ENCODE results near the gene CREB5.

CREB5 gene

GRCh38 chr7:28459306-28459705 is 47.0 kb downstream of the CREB5 start:
- H3K9ac ChIP-seq (ENCODE audit: low read length), result no peak overlapping the region
- no peaks in the 10 kb centered on the region for H3K27me3 ChIP-seq (ENCODE audit: control insufficient read depth, insufficient read depth, low read length)
- no peak overlapping the region for H3K4me3 ChIP-seq (ENCODE audit: low read depth, low read length)
- H3K36me3 ChIP-seq (ENCODE audit: control insufficient read depth, insufficient read depth, low read length), result no peaks in the 10 kb centered on the region
- H3K9me3 ChIP-seq (ENCODE audit: control insufficient read depth, insufficient read depth, low read depth, low read length), result no peaks in the 10 kb centered on the region
- no peak overlapping the region for H3K27ac ChIP-seq (ENCODE audit: low read depth, low read length)
- peaks cover 6% of the 10 kb centered on the region for H3K4me1 ChIP-seq (ENCODE audit: control insufficient read depth, insufficient read depth, low read length)

GRCh38 chr7:28465697-28466096 is 53.4 kb downstream of the CREB5 start:
- Histone ChIP-seq H3K9ac (ENCODE audit: low read length) (no peak overlapping the region), H3K36me3 (ENCODE audit: control insufficient read depth, insufficient read depth, low read length) (no peaks in the 10 kb centered on the region), H3K4me1 (ENCODE audit: control insufficient read depth, insufficient read depth, low read length) (peaks cover 12% of the 10 kb centered on the region), H3K9me3 (ENCODE audit: control insufficient read depth, insufficient read depth, low read depth, low read length) (no peaks in the 10 kb centered on the region), H3K27me3 (ENCODE audit: control insufficient read depth, insufficient read depth, low read length) (no peaks in the 10 kb centered on the region), H3K4me3 (ENCODE audit: low read depth, low read length) (no peak overlapping the region), H3K27ac (ENCODE audit: low read depth, low read length) (no peak overlapping the region)

GRCh38 chr7:28466341-28466740 is 54.0 kb downstream of the CREB5 start:
- Histone ChIP-seq H3K9ac (ENCODE audit: low read length) (no peak overlapping the region), H3K4me1 (ENCODE audit: control insufficient read depth, insufficient read depth, low read length) (peaks cover 12% of the 10 kb centered on the region), H3K36me3 (ENCODE audit: control insufficient read depth, insufficient read depth, low read length) (no peaks in the 10 kb centered on the region), H3K27me3 (ENCODE audit: control insufficient read depth, insufficient read depth, low read length) (no peaks in the 10 kb centered on the region), H3K27ac (ENCODE audit: low read depth, low read length) (no peak overlapping the region), H3K4me3 (ENCODE audit: low read depth, low read length) (no peak overlapping the region), H3K9me3 (ENCODE audit: control insufficient read depth, insufficient read depth, low read depth, low read length) (no peaks in the 10 kb centered on the region)

- no peaks in the 10 kb centered on the region for H3K36me3 ChIP-seq (ENCODE audit: control insufficient read depth, insufficient read depth, low read length)
- no peaks in the 10 kb centered on the region for H3K9me3 ChIP-seq (ENCODE audit: control insufficient read depth, insufficient read depth, low read depth, low read length)
- no peak overlapping the region for H3K9ac ChIP-seq (ENCODE audit: low read length)
- no peak overlapping the region for H3K27ac ChIP-seq (ENCODE audit: low read depth, low read length)
- no peak overlapping the region for H3K4me3 ChIP-seq (ENCODE audit: low read depth, low read length)
- no peaks in the 10 kb centered on the region for H3K27me3 ChIP-seq (ENCODE audit: control insufficient read depth, insufficient read depth, low read length)
- peaks cover 12% of the 10 kb centered on the region for H3K4me1 ChIP-seq (ENCODE audit: control insufficient read depth, insufficient read depth, low read length)
Measured at GRCh38 chr7:28466885-28467284, 54.6 kb downstream of the CREB5 start.

- no peaks in the 10 kb centered on the region for H3K27me3 ChIP-seq (ENCODE audit: control insufficient read depth, insufficient read depth, low read length)
- no peaks in the 10 kb centered on the region for H3K36me3 ChIP-seq (ENCODE audit: control insufficient read depth, insufficient read depth, low read length)
- H3K9ac ChIP-seq (ENCODE audit: low read length), result no peak overlapping the region
- H3K27ac ChIP-seq (ENCODE audit: low read depth, low read length), result no peak overlapping the region
- H3K4me1 ChIP-seq (ENCODE audit: control insufficient read depth, insufficient read depth, low read length), result peaks cover 12% of the 10 kb centered on the region
- H3K9me3 ChIP-seq (ENCODE audit: control insufficient read depth, insufficient read depth, low read depth, low read length), result no peaks in the 10 kb centered on the region
- no peak overlapping the region for H3K4me3 ChIP-seq (ENCODE audit: low read depth, low read length)
Measured at GRCh38 chr7:28469562-28469961, 57.2 kb downstream of the CREB5 start.

GRCh38 chr7:28470344-28470743 is 58.0 kb downstream of the CREB5 start:
- no peak overlapping the region for H3K4me3 ChIP-seq (ENCODE audit: low read depth, low read length)
- H3K27me3 ChIP-seq (ENCODE audit: control insufficient read depth, insufficient read depth, low read length), result no peaks in the 10 kb centered on the region
- no peak overlapping the region for H3K9ac ChIP-seq (ENCODE audit: low read length)
- H3K4me1 ChIP-seq (ENCODE audit: control insufficient read depth, insufficient read depth, low read length), result peaks cover 12% of the 10 kb centered on the region
- no peaks in the 10 kb centered on the region for H3K9me3 ChIP-seq (ENCODE audit: control insufficient read depth, insufficient read depth, low read depth, low read length)
- H3K36me3 ChIP-seq (ENCODE audit: control insufficient read depth, insufficient read depth, low read length), result no peaks in the 10 kb centered on the region
- no peak overlapping the region for H3K27ac ChIP-seq (ENCODE audit: low read depth, low read length)

- Histone ChIP-seq H3K9ac (ENCODE audit: low read length) (no peak overlapping the region), H3K27ac (ENCODE audit: low read depth, low read length) (no peak overlapping the region), H3K4me3 (ENCODE audit: low read depth, low read length) (no peak overlapping the region), H3K36me3 (ENCODE audit: control insufficient read depth, insufficient read depth, low read length) (no peaks in the 10 kb centered on the region), H3K4me1 (ENCODE audit: control insufficient read depth, insufficient read depth, low read length) (0 out of 2 replicates have a peak, but pooled peaks cover 4% of the 10 kb centered on the region), H3K27me3 (ENCODE audit: control insufficient read depth, insufficient read depth, low read length) (no peaks in the 10 kb centered on the region), H3K9me3 (ENCODE audit: control insufficient read depth, insufficient read depth, low read depth, low read length) (no peaks in the 10 kb centered on the region)
Measured at GRCh38 chr7:28472332-28472731, 60.0 kb downstream of the CREB5 start.

- Histone ChIP-seq H3K9me3 (ENCODE audit: control insufficient read depth, insufficient read depth, low read depth, low read length) (no peaks in the 10 kb centered on the region), H3K36me3 (ENCODE audit: control insufficient read depth, insufficient read depth, low read length) (no peaks in the 10 kb centered on the region), H3K4me1 (ENCODE audit: control insufficient read depth, insufficient read depth, low read length) (peaks cover 3% of the 10 kb centered on the region; the same call in 1 of the 2 replicates), H3K27ac (ENCODE audit: low read depth, low read length) (no peak overlapping the region), H3K27me3 (ENCODE audit: control insufficient read depth, insufficient read depth, low read length) (no peaks in the 10 kb centered on the region), H3K9ac (ENCODE audit: low read length) (no peak overlapping the region), H3K4me3 (ENCODE audit: low read depth, low read length) (no peak overlapping the region)
Measured at GRCh38 chr7:28473571-28474281, 61.4 kb downstream of the CREB5 start.

- Histone ChIP-seq H3K4me1 (ENCODE audit: control insufficient read depth, insufficient read depth, low read length) (peaks cover 3% of the 10 kb centered on the region; the same call in 1 of the 2 replicates), H3K27me3 (ENCODE audit: control insufficient read depth, insufficient read depth, low read length) (no peaks in the 10 kb centered on the region), H3K36me3 (ENCODE audit: control insufficient read depth, insufficient read depth, low read length) (no peaks in the 10 kb centered on the region), H3K27ac (ENCODE audit: low read depth, low read length) (no peak overlapping the region), H3K9ac (ENCODE audit: low read length) (no peak overlapping the region), H3K4me3 (ENCODE audit: low read depth, low read length) (no peak overlapping the region), H3K9me3 (ENCODE audit: control insufficient read depth, insufficient read depth, low read depth, low read length) (no peaks in the 10 kb centered on the region)
Measured at GRCh38 chr7:28474282-28474638, 61.9 kb downstream of the CREB5 start.

GRCh38 chr7:28474640-28475039 is 62.3 kb downstream of the CREB5 start:
- H3K27ac ChIP-seq (ENCODE audit: low read depth, low read length), result no peak overlapping the region
- H3K27me3 ChIP-seq (ENCODE audit: control insufficient read depth, insufficient read depth, low read length), result no peaks in the 10 kb centered on the region
- H3K9me3 ChIP-seq (ENCODE audit: control insufficient read depth, insufficient read depth, low read depth, low read length), result no peaks in the 10 kb centered on the region
- peaks cover 3% of the 10 kb centered on the region; the same call in 1 of the 2 replicates for H3K4me1 ChIP-seq (ENCODE audit: control insufficient read depth, insufficient read depth, low read length)
- no peak overlapping the region for H3K9ac ChIP-seq (ENCODE audit: low read length)
- H3K36me3 ChIP-seq (ENCODE audit: control insufficient read depth, insufficient read depth, low read length), result no peaks in the 10 kb centered on the region
- no peak overlapping the region for H3K4me3 ChIP-seq (ENCODE audit: low read depth, low read length)

- H3K36me3 ChIP-seq (ENCODE audit: control insufficient read depth, insufficient read depth, low read length), result no peaks in the 10 kb centered on the region
- H3K9me3 ChIP-seq (ENCODE audit: control insufficient read depth, insufficient read depth, low read depth, low read length), result no peaks in the 10 kb centered on the region
- H3K4me3 ChIP-seq (ENCODE audit: low read depth, low read length), result no peak overlapping the region
- no peak overlapping the region for H3K27ac ChIP-seq (ENCODE audit: low read depth, low read length)
- peaks cover 22% of the 10 kb centered on the region for H3K4me1 ChIP-seq (ENCODE audit: control insufficient read depth, insufficient read depth, low read length)
- no peak overlapping the region for H3K9ac ChIP-seq (ENCODE audit: low read length)
- H3K27me3 ChIP-seq (ENCODE audit: control insufficient read depth, insufficient read depth, low read length), result no peaks in the 10 kb centered on the region
Measured at GRCh38 chr7:28477041-28477442, 64.7 kb downstream of the CREB5 start.

Measured in HUES6 (cell line).